Mesodermal cell (in vitro differentiated cells): ENCODE measurements around the gene RFX3.
A peak's percentile ranks its signal among the peaks of the same experiment; 100 is the strongest.

Experiments
- H3K27ac ChIP-seq: 2 replicates; pipeline ENCODE4 v1.7.0; 2013; ENCODE audit warnings: mild to moderate bottlenecking, low read depth, low read length, moderate library complexity; ENCODE audit not compliant: severe bottlenecking
- H3K36me3 ChIP-seq: 2 replicates; pipeline ENCODE4 v1.7.1; 2013; ENCODE audit warnings: mild to moderate bottlenecking, low read length, moderate library complexity; ENCODE audit not compliant: control insufficient read depth, insufficient read depth
- H3K4me1 ChIP-seq: one replicate; pipeline ENCODE4 v1.7.1; 2013; ENCODE audit warnings: mild to moderate bottlenecking, low read length; ENCODE audit not compliant: insufficient read depth, control insufficient read depth, poor library complexity, severe bottlenecking
- H3K4me3 ChIP-seq: 2 replicates; pipeline ENCODE4 v1.7.0; 2013; ENCODE audit warnings: low read length, control low read depth, mild to moderate bottlenecking; ENCODE audit not compliant: insufficient read depth, poor library complexity, severe bottlenecking; ENCODE audit errors: extremely low read depth
- H3K9me3 ChIP-seq: 2 replicates; pipeline ENCODE4 v1.7.1; 2013; ENCODE audit warnings: mild to moderate bottlenecking, low read length, moderate library complexity; ENCODE audit not compliant: control insufficient read depth
- WGBS, 2 experiments: methylation state at CpG; one replicate each; pipeline ENCODE4 v1.1.5; 2013; ENCODE audit warnings: missing lambda C conversion rate in 2 of 2; ENCODE audit not compliant: insufficient coverage in 2 of 2; 5-methylcytosine and 5-hydroxymethylcytosine counted together

Gene RFX3

GRCh38 chr9:3498691-3499090, 27.1 kb downstream of the RFX3 start:
- Histone ChIP-seq H3K4me1 (no peaks in the 10 kb centered on the region), H3K36me3 (no peaks in the 10 kb centered on the region), H3K9me3 (no peaks in the 10 kb centered on the region), H3K4me3 (no peak overlapping the region), H3K27ac (peak overlapping the region; percentile 60)
- 94% methylated on average over 2 of the region's 3 CpGs; no CpG with 5 or more reads in 1 of the 2 experiments for WGBS, 2 experiments

- no peaks in the 10 kb centered on the region for H3K4me1 ChIP-seq
- no peak overlapping the region for H3K4me3 ChIP-seq
- no peaks in the 10 kb centered on the region for H3K9me3 ChIP-seq
- H3K36me3 ChIP-seq = no peaks in the 10 kb centered on the region
- no CpG with 5 or more reads among the region's 4 CpGs for WGBS, 2 experiments
- H3K27ac ChIP-seq = peak overlapping the region; percentile 60
These were observed 27.9 kb downstream of the RFX3 start for GRCh38 chr9:3497857-3498256.

GRCh38 chr9:3497401-3497800, 28.4 kb downstream of the RFX3 start:
- no peaks in the 10 kb centered on the region for H3K9me3 ChIP-seq
- no peaks in the 10 kb centered on the region for H3K36me3 ChIP-seq
- no peaks in the 10 kb centered on the region for H3K4me1 ChIP-seq
- no peak overlapping the region for H3K4me3 ChIP-seq
- 90% methylated on average over 1 to 2 of the region's 2 CpGs for WGBS, 2 experiments
- H3K27ac ChIP-seq = peak overlapping the region; percentile 60

DNA sequence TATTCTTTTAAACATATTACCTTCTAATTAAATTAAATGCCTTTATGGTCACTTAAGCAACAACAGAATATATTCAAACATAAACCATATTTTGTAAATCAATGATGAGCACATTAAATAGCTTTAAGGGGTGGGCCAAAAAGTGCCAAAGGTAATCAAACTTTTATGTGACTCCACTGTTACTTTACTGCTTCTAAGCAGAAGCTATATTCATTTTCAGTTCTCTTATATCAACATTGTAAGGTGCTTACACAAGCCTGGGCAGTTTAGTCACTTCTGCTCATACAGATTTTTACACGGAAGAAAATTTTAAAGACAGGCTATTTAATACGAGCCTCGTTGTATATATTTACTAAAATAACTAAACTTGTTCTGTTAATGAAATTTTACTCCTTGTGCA, 29.9 kb downstream of the RFX3 start:
- H3K27ac ChIP-seq = no peak overlapping the region
- no peaks in the 10 kb centered on the region for H3K9me3 ChIP-seq
- H3K4me3 ChIP-seq = no peak overlapping the region
- no peaks in the 10 kb centered on the region for H3K36me3 ChIP-seq
- no peaks in the 10 kb centered on the region for H3K4me1 ChIP-seq
- no CpG with 5 or more reads among the region's 3 CpGs for WGBS, 2 experiments

DNA sequence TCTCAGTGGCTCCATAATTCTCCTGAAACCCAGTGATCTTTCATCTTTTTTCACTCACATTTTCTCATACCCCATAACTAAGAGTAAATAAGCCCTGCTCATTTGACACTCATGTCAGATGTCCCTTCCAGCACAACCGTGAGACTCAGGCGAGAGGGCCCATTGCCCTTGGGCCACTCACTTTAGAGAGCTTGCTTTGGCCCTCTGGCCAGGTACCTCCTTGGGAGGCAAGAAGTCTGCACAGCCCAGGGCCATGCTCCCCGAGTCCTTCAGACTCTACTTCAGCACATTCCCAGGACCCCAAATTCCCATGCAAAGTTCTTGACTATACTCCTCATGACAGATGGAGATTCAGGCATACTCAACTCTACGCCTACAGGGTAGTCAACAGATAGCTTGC, 33.6 kb downstream of the RFX3 start:
- no peaks in the 10 kb centered on the region for H3K36me3 ChIP-seq
- no peak overlapping the region for H3K4me3 ChIP-seq
- no peaks in the 10 kb centered on the region for H3K9me3 ChIP-seq
- 96 to 98% methylated on average over 3 to 4 of the region's 4 CpGs for WGBS, 2 experiments
- no peaks in the 10 kb centered on the region for H3K4me1 ChIP-seq
- no peak overlapping the region for H3K27ac ChIP-seq

- H3K9me3 ChIP-seq = no peaks in the 10 kb centered on the region
- no peaks in the 10 kb centered on the region for H3K4me1 ChIP-seq
- H3K27ac ChIP-seq = no peak overlapping the region
- no peak overlapping the region for H3K4me3 ChIP-seq
- no peaks in the 10 kb centered on the region for H3K36me3 ChIP-seq
These were observed 34.4 kb downstream of the RFX3 start for GRCh38 chr9:3491450-3491849.

DNA sequence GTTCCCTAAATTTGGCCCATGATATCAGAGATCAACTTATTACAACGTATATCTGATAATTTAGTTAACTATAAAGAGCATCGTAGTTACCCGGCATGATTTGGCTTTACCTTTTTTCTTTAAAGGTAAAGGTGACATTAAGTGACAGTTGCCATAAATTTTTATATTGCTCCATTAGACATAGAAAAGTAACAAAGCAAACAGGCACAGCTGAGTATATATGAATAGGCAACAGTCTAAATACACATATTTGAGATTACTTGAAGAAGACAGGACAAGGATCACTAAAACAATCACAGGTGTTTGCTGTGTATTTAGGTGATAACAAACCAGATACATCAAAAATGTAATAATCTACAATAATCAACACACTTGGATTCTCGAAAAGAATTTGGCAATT, 34.8 kb downstream of the RFX3 start:
- Histone ChIP-seq H3K4me3 (no peak overlapping the region), H3K9me3 (no peaks in the 10 kb centered on the region), H3K4me1 (no peaks in the 10 kb centered on the region), H3K27ac (no peak overlapping the region), H3K36me3 (no peaks in the 10 kb centered on the region)
- 100% methylated on average over 1 of the region's 4 CpGs for WGBS, 2 experiments

- no peak overlapping the region for H3K4me3 ChIP-seq
- no peaks in the 10 kb centered on the region for H3K9me3 ChIP-seq
- WGBS, 2 experiments = no CpG with 5 or more reads among the region's 2 CpGs
- no peak overlapping the region for H3K27ac ChIP-seq
- no peaks in the 10 kb centered on the region for H3K4me1 ChIP-seq
- H3K36me3 ChIP-seq = peaks cover 27% of the 10 kb centered on the region
These were observed 43.2 kb downstream of the RFX3 start for GRCh38 chr9:3482578-3482977.

DNA sequence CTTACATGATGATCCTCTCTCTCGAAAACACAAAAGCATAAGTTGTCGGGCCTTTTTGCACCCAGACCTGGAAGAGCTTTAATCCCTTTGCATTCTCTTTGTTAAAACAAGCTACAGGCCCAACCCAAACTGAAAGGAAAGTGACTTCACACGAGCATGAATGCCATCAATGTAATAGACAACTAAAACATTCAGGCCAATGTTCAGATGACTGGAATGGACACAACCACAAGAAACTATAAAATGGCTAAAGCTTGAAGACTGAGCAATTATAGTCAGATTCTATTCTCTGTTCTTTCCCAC, 45.5 kb downstream of the RFX3 start:
- H3K4me3 ChIP-seq = no peak overlapping the region
- WGBS, 2 experiments = 70 to 100% methylated on average over 1 to 3 of the region's 3 CpGs
- no peak overlapping the region for H3K27ac ChIP-seq
- peaks cover 2% of the 10 kb centered on the region for H3K4me1 ChIP-seq
- H3K9me3 ChIP-seq = no peaks in the 10 kb centered on the region
- H3K36me3 ChIP-seq = peaks cover 30% of the 10 kb centered on the region

DNA sequence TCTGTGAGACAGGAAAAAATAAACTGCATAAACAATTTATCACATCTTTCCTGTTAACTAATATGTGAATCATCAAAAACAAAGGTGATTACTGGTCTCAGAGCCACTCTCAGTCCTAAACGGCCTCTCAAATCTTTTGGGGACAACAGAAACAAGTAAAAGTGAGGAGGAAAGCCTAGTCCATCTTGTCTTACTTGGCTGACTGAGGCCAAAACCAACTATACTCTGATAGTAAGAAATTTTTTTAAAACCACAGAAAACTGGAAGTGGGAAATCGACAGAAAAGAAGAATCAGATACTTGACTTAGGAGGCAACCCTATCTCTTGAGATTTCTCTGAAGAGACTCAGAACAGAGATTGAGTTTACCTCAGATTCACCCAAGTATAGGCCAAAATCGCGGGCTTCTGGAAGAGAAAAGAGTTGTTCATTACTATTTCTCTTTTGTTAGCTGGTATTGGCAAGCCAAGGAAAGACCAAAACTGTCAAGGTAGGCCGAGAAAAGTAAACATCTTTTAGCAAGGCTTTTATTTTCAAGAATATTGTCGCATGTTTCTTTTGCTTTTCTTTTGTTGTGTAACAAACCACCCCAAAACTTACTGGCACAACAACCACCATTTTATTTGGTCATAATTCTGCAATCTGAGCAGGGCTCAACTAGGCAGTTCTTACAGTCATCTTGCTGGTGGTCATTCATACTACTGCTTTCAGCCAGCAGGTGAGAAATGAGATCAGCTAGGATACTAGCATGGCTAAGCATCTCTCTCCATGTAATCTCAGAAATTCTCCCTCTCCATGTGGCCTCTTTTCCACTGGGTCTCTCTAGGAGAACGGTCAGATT, 46.1 kb downstream of the RFX3 start:
- 86 to 87% methylated on average over 3 to 4 of the region's 7 CpGs for WGBS, 2 experiments
- Histone ChIP-seq H3K27ac (no peak overlapping the region), H3K9me3 (no peaks in the 10 kb centered on the region), H3K4me3 (no peak overlapping the region), H3K36me3 (peaks cover 28% of the 10 kb centered on the region), H3K4me1 (peaks cover 2% of the 10 kb centered on the region)

GRCh38 chr9:3478549-3478953, 47.2 kb downstream of the RFX3 start:
- WGBS, 2 experiments = 60 to 83% methylated on average over 1 of the region's 1 CpG
- Histone ChIP-seq H3K4me1 (peaks cover 2% of the 10 kb centered on the region), H3K36me3 (peaks cover 26% of the 10 kb centered on the region), H3K4me3 (no peak overlapping the region), H3K9me3 (no peaks in the 10 kb centered on the region), H3K27ac (no peak overlapping the region)
